Peyer's patch (tissue), 4 donors: ENCODE results near the gene ROR1. TPM values are rescaled to one million over a fixed set of nuclear protein-coding genes. Genes with fewer than 3 reads are reported as not detected.
"Not testable (repeated sequence)": the region's sequence is repeated elsewhere in the genome, so short reads cannot be mapped to it uniquely, and the experiment has no call there.

Experiments
- DNase-seq, 3 donors: peaks; one replicate each; pipeline ENCODE4 v3.0.0-alpha.2; 2017 to 2019
- H3K27ac ChIP-seq, 4 donors: fragments of 200-600 bp; sonication (generic); one replicate each; pipeline ENCODE4 v1.5.1; 2016 to 2019
- H3K27me3 ChIP-seq, 2 donors: fragments of 200-600 bp; sonication (generic); one replicate each; pipeline ENCODE4 v1.5.1; 2019
- H3K36me3 ChIP-seq, 3 donors: fragments of 200-600 bp; sonication (generic); one replicate each; pipeline ENCODE4 v1.5.1; 2016 to 2019
- H3K4me1 ChIP-seq, 4 donors: fragments of 200-600 bp; sonication (generic); one replicate each; pipeline ENCODE4 v1.5.1; 2016 to 2019
- H3K4me3 ChIP-seq, 4 donors: fragments of 200-600 bp; sonication (generic); 1 replicate in 3 of 4; 2 replicates in 1 of 4; pipeline ENCODE4 v1.5.1; 2016 to 2019; ENCODE audit warnings: mild to moderate bottlenecking in 1 of 4
- H3K9me3 ChIP-seq, 4 donors: fragments of 200-600 bp; sonication (generic); one replicate each; pipeline ENCODE4 v1.5.1; 2016 to 2019; ENCODE audit warnings: mild to moderate bottlenecking in 1 of 4
- CTCF ChIP-seq, 6 experiments: fragments of 450-650 bp in 4 of 6; fragments of 200-600 bp in 2 of 6; sonication (generic) in 1 of 6; IDR thresholded peaks; one replicate each; pipeline ENCODE4 v1.5.1; 2017 to 2019; ENCODE audit warnings: antibody characterized with exemption in 6 of 6, mild to moderate bottlenecking in 3 of 6, moderate library complexity in 1 of 6
- POLR2A ChIP-seq, 2 donors: fragments of 450-650 bp; IDR thresholded peaks; one replicate each; pipeline ENCODE4 v1.5.1; 2017; ENCODE audit warnings: antibody characterized with exemption in 2 of 2, mild to moderate bottlenecking in 2 of 2, moderate library complexity in 2 of 2
- small RNA-seq, 2 donors: library from RNA; depleted of rRNA; stranded (forward); fragments of <200 nt; gene quantifications; one replicate each; pipeline ENCODE3, GENCODE V24; 2016
- total RNA-seq, 4 donors: library from RNA; depleted of rRNA; stranded (reverse); fragments of >200 nt; gene quantifications; one replicate each; pipeline ENCODE4 v1.1.0, GENCODE V29; 2016

The ROR1 gene
- total RNA-seq, 4 donors from 2014 or later: 1.2 to 7.4 (median 4.7) TPM

GRCh38 chr1:64223329-64224151, 449.7 kb downstream of the ROR1 start:
- no peaks in the 10 kb centered on the region for H3K36me3 ChIP-seq
- H3K27me3 ChIP-seq: no peaks in the 10 kb centered on the region
- no peak for TF ChIP-seq CTCF (IDR thresholded peaks at IDR 0.05)
- TF ChIP-seq POLR2A (IDR thresholded peaks at IDR 0.05): no peak
- no peaks in the 10 kb centered on the region for H3K9me3 ChIP-seq
- H3K4me1 ChIP-seq: no peaks in the 10 kb centered on the region
- no peak for DNase-seq
- H3K27ac ChIP-seq: no peak overlapping the region
- no peak overlapping the region for H3K4me3 ChIP-seq

- H3K36me3 ChIP-seq, DNase-seq, H3K9me3 ChIP-seq, H3K4me3 ChIP-seq, H3K27me3 ChIP-seq, H3K27ac ChIP-seq, H3K4me1 ChIP-seq: not testable (repeated sequence)
Measured at GRCh38 chr1:64224236-64224635, 450.4 kb downstream of the ROR1 start.

- DNase-seq: no peak
- Histone ChIP-seq H3K4me1 (no peaks in the 10 kb centered on the region), H3K4me3 (no peak overlapping the region), H3K9me3 (no peaks in the 10 kb centered on the region), H3K27ac (no peak overlapping the region), H3K27me3 (no peaks in the 10 kb centered on the region), H3K36me3 (no peaks in the 10 kb centered on the region)
- no peak for TF ChIP-seq CTCF (IDR thresholded peaks at IDR 0.05)
- TF ChIP-seq POLR2A (IDR thresholded peaks at IDR 0.05): no peak
Measured at GRCh38 chr1:64228167-64228957, 454.5 kb downstream of the ROR1 start.

GRCh38 chr1:64229307-64229706, 455.5 kb downstream of the ROR1 start:
- Histone ChIP-seq H3K36me3 (no peaks in the 10 kb centered on the region), H3K27me3 (no peaks in the 10 kb centered on the region), H3K27ac (no peak overlapping the region), H3K9me3 (no peaks in the 10 kb centered on the region), H3K4me3 (no peak overlapping the region), H3K4me1 (no peaks in the 10 kb centered on the region)
- no peak for TF ChIP-seq POLR2A (IDR thresholded peaks at IDR 0.05)
- TF ChIP-seq CTCF (IDR thresholded peaks at IDR 0.05): no peak
- no peak for DNase-seq

Small RNA genes within 50 kb of the gene (small RNA-seq; reads per million reads assigned to genes)
- 0 reads per million in 2 donors for gene RF00019
- 0 reads per million in 2 donors for gene RNU6-809P

Other genes starting within 250 kb of the ROR1 start
- gene PGM1, start 180.6 kb upstream of the ROR1 start, total RNA-seq: 10 to 100 TPM; 62.7 to 97.2 (median 75.3) TPM